ENCODE data around the gene PHC2. TPM values are rescaled to one million over a fixed set of nuclear protein-coding genes. Genes with fewer than 3 reads are reported as not detected.

Gene PHC2
- total RNA-seq, 1 experiment from 2014 or later = 176 TPM

DNA sequence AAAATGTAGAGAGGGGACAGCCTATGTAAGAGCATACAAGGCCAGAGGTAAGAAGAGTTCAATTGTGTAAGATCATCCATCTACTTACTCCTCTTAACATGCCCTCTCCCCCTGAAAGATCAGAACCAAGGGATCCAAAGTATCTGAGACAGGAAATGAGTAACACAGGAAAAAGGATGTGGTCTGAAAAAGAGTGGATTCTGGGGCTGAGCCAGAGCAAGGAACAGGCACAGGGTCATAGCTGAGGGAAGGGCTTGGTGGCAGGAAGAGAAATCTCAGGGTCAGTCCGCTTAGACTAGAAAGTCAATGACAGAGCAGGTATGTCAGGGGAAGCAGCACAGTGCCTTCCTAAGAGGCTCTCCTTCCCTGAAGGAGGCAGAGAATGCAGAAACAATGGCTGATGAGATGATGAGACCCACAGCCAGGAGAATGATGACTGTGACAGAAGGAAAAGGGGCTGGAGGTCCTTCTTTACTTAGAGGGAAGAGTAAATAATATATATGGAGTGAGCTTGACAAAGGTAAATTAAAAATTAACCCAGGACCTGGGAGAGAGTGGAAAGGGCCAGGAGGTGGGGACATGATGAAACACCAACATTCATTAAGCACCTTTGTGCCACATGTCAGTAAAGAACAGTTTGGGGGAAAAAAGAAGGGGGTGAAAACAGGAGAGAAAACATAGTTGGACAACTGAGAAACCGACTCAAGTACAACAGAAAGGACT, 83.8 kb downstream of the PHC2 start (continued):
- TF ChIP-seq REST (IDR thresholded peaks at IDR 0.05; ENCODE audit: low read depth) (no peak), RAD21 (IDR thresholded peaks at IDR 0.05; ENCODE audit: low read depth) (no peak), JUND (IDR thresholded peaks at IDR 0.05) (peak; percentile 68), POLR2AphosphoS5 (IDR thresholded peaks at IDR 0.05; ENCODE audit: low read depth, low read length) (peak; percentile 69), SP1 (IDR thresholded peaks at IDR 0.05; ENCODE audit: low read depth) (peak; percentile 74), MAX (IDR thresholded peaks at IDR 0.05) (peak; percentile 21; the same call in 1 of the 2 replicates), SIN3A (IDR thresholded peaks at IDR 0.05; ENCODE audit: low read depth) (peak; percentile 41), POLR2A (IDR thresholded peaks at IDR 0.05; ENCODE audit: borderline replicate concordance, extremely low read depth, insufficient read depth, insufficient read length) (peak; percentile 52), SRF (IDR thresholded peaks at IDR 0.05; ENCODE audit: low read depth) (no peak)

GRCh38 chr1:33346533-33346926, 84.4 kb downstream of the PHC2 start:
- H3K27me3 ChIP-seq (ENCODE audit: insufficient read depth, low read length) = no peaks in the 10 kb centered on the region
- no peak for TF ChIP-seq TCF7L2 (IDR thresholded peaks at IDR 0.05; ENCODE audit: borderline replicate concordance, extremely low read depth, insufficient read depth, insufficient read length)
- H3K27ac ChIP-seq (ENCODE audit: low read depth, low read length) = peak overlapping the region; percentile 85
- DNase-seq (ENCODE audit: low read depth, low spot score) (no peak), ATAC-seq (no peak)
- H3K9ac ChIP-seq (ENCODE audit: low read length) = peak overlapping the region; percentile 76
- BruUV-seq (replicated peaks) = no TSS peak
- peaks cover 25 to 69% of the 10 kb centered on the region in 2 experiments for H3K4me1 ChIP-seq (ENCODE audit: control insufficient read depth in 1 of 2, insufficient read depth in 2 of 2, low read length in 2 of 2)
- H3K4me3 ChIP-seq (replicated peaks in 1 of 2; ENCODE audit: low read depth in 1 of 2, low read length in 2 of 2) = peak overlapping the region; percentile 69 to 81
- peaks cover 80% of the 10 kb centered on the region for H3K79me2 ChIP-seq (ENCODE audit: insufficient read depth, low read length)
- CTCF ChIA-PET = interaction anchor here (1.0 kb wide), 1 partner anchor 286 kb away, joined by 4 read pairs; no protein-coding TSS in a partner anchor
- H2AFZ ChIP-seq (ENCODE audit: low read depth, low read length, poor library complexity, severe bottlenecking) = no peak overlapping the region
- H3K9me3 ChIP-seq (ENCODE audit: control insufficient read depth in 1 of 2, insufficient read depth in 1 of 2, low read depth in 1 of 2, low read length in 2 of 2) = no peaks in the 10 kb centered on the region
- RAD21 ChIA-PET (ENCODE audit: low non-redundant PET in 1 of 2, low total read pairs in 2 of 2, uncharacterized antibody in 2 of 2, unreplicated experiment in 2 of 2) = no interaction called here
- H4K20me1 ChIP-seq (ENCODE audit: insufficient read depth) = peaks cover 2% of the 10 kb centered on the region; the same call in 1 of the 2 replicates
- peak overlapping the region; percentile 90 for H3K4me2 ChIP-seq (ENCODE audit: low read length)
- H3K36me3 ChIP-seq (ENCODE audit: control insufficient read depth in 1 of 2, insufficient read depth in 2 of 2, low read length in 2 of 2) = peaks cover 32 to 35% of the 10 kb centered on the region in 2 experiments
- POLR2A ChIA-PET = no interaction called here
- no peaks in the 10 kb centered on the region for H3K9me2 ChIP-seq (ENCODE audit: insufficient read depth)
- intact Hi-C loops (cut with micrococcal nuclease) = loop anchor here (10.0 kb wide), 1 partner anchor 222 kb away; no protein-coding TSS in a partner anchor

Data from HCT116 (cell line).